Ascending aorta (tissue), 2 donors: Measurements from ENCODE around the gene ATOH8. TPM values are rescaled to one million over a fixed set of nuclear protein-coding genes. Genes with fewer than 3 reads are reported as not detected.

Experiments used
- DNase-seq, 2 donors: peaks; one replicate each; pipeline ENCODE4 v3.0.0-alpha.2; 2019; ENCODE audit warnings: low spot score in 2 of 2
- H3K27ac ChIP-seq, 2 donors: fragments of 200-600 bp; sonication (generic); one replicate each; pipeline ENCODE4 v1.5.1; 2016 to 2017; ENCODE audit warnings: mild to moderate bottlenecking in 1 of 2
- H3K27me3 ChIP-seq: fragments of 200-600 bp; sonication (generic); one replicate; pipeline ENCODE4 v1.5.1; 2017
- H3K36me3 ChIP-seq, 2 donors: fragments of 200-600 bp; sonication (generic); one replicate each; pipeline ENCODE4 v1.5.1; 2016
- H3K4me1 ChIP-seq, 2 donors: fragments of 200-600 bp; sonication (generic); one replicate each; pipeline ENCODE4 v1.5.1; 2016 to 2017; ENCODE audit warnings: mild to moderate bottlenecking in 1 of 2
- H3K4me3 ChIP-seq, 2 donors: fragments of 200-600 bp; sonication (generic); one replicate each; pipeline ENCODE4 v1.5.1; 2016 to 2017; ENCODE audit warnings: mild to moderate bottlenecking in 1 of 2
- H3K9me3 ChIP-seq, 2 donors: fragments of 200-600 bp; sonication (generic); one replicate each; pipeline ENCODE4 v1.5.1; 2016
- intact Hi-C: fragments of 100-400 bp; cut with DNase I; formaldehyde crosslinking; loops from one replicate; pipeline ENCODE4 v1.15.1; 2023
- total RNA-seq: library from RNA; depleted of rRNA; stranded (reverse); fragments of >200 nt; gene quantifications from one replicate; pipeline ENCODE4 v1.1.0, GENCODE V29; 2016
- TF ChIP-seq, protein P1 (sequence below), 3 experiments: fragments of 200-600 bp in 2 of 3; fragments of 450-650 bp in 1 of 3; sonication (generic) in 2 of 3; IDR thresholded peaks; one replicate each; pipeline ENCODE4 v1.5.1; 2016 to 2019; ENCODE audit warnings: antibody characterized with exemption in 3 of 3, mild to moderate bottlenecking in 1 of 3, moderate library complexity in 1 of 3

Gene ATOH8
- total RNA-seq, 1 donor from 2014 or later, result 239 TPM

DNA sequence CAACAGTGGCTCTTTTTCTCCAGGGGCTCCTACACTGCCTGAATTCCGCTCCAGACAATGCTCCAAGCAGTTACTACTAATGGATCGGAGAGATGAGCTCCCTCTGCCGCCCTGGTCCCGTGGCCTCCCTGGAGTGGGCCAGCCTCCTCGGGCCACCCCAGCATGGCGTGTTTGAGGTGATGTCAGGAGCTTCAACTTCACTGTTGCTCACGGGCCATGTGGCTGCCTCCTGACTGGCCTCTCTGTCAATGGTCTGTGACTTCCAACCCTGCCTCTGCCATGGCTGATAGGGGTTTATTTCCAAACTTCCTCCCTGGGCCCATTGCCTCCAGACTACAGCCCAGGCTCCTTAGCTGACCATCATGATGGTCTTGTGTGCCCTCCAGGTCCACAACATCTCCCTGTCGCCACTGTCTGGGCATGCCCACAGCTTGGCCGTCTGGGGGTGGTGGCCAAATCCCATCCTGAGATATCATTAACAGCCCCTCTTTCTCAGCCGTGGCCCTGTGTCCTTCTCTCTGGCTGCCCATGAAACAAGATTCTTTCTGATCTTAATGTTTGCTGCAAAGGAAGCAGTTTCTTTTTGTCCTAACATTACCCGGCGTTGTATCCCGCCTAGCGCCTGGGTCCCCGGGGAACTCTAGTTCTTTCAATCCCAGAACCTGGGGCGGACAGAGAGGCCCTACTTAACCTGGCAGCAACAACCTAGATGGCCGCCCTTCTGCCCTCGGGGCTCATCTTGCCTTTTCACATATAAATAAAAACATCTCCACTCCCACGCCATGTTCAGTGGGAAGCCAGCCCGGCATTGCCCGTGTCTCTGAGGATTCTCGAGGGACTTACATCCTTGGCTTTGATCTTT is 38.1 kb downstream of the ATOH8 start:
- H3K4me3 ChIP-seq, result no peak overlapping the region
- intact Hi-C loops, result loop anchor here (1.0 kb wide), 1 partner anchor 20 kb away; no protein-coding TSS in a partner anchor
- DNase-seq, result no peak
- H3K27ac ChIP-seq, result peak overlapping the region; percentile 87 to 91
- peaks cover 39 to 80% of the 10 kb centered on the region in 2 donors for H3K4me1 ChIP-seq
- TF ChIP-seq, protein P1, sequence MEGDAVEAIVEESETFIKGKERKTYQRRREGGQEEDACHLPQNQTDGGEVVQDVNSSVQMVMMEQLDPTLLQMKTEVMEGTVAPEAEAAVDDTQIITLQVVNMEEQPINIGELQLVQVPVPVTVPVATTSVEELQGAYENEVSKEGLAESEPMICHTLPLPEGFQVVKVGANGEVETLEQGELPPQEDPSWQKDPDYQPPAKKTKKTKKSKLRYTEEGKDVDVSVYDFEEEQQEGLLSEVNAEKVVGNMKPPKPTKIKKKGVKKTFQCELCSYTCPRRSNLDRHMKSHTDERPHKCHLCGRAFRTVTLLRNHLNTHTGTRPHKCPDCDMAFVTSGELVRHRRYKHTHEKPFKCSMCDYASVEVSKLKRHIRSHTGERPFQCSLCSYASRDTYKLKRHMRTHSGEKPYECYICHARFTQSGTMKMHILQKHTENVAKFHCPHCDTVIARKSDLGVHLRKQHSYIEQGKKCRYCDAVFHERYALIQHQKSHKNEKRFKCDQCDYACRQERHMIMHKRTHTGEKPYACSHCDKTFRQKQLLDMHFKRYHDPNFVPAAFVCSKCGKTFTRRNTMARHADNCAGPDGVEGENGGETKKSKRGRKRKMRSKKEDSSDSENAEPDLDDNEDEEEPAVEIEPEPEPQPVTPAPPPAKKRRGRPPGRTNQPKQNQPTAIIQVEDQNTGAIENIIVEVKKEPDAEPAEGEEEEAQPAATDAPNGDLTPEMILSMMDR (IDR thresholded peaks at IDR 0.05), result no peak
- H3K9me3 ChIP-seq, result no peaks in the 10 kb centered on the region
- peaks cover 22 to 45% of the 10 kb centered on the region in 2 donors for H3K36me3 ChIP-seq
- H3K27me3 ChIP-seq, result no peaks in the 10 kb centered on the region

DNA sequence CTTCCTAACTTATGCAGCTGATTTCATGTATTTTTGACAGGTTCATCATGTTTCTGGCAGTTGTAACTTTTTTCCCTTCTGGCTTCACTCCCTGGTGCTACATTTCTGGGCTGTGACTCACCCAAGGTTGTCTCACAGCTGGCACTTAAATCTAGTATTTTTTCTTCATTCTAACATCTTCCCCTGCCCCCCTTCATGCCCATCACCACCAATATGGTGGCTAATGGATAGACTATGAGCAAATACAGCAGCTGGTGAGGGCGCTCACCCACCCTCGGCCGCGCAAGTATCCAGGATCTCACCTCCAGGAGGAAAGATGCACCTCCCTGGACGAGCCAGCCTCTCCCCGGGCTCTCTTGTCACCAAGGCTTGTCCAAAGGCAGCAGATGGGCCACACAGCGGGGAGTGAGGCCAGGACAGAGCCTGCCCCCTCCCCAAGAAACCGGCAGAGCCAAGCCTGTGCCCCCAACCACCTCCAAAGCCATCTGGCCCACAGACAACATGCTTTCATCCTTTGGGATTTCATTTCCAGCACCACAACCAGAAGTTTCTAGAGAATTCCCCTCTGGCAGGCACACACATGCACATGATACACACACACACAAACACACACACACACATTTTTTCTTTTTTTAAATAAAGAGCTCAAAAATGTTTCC is 39.1 kb downstream of the ATOH8 start:
- Histone ChIP-seq H3K4me1 (peaks cover 44 to 80% of the 10 kb centered on the region in 2 donors), H3K4me3 (no peak overlapping the region), H3K27ac (peak overlapping the region; percentile 87 to 91), H3K9me3 (no peaks in the 10 kb centered on the region), H3K36me3 (peaks cover 12 to 35% of the 10 kb centered on the region in 2 donors), H3K27me3 (no peaks in the 10 kb centered on the region)
- TF ChIP-seq, protein P1 (IDR thresholded peaks at IDR 0.05), result no peak
- intact Hi-C loops, result loop anchor here (1.0 kb wide), 1 partner anchor 21 kb away; no protein-coding TSS in a partner anchor
- peak in 1 of 2 donors; percentile 86 for DNase-seq

DNA sequence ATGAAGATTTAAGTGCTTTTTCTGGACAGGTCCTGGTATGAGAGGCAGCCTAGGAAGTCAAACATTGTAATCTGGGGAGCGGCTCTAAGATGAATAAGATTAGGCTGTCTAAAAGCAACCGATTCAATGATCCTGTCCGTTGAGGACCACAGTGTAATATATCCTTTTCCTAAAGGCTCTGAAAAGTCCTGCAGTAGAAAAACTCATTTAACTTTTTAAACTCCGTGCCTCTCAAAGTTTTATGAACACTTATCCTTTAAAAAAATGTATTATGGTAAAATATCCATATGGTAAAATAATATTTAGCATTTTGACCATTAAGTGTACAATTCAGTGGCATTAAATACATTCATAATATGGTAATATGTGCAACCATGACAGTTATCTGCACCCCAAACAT is 39.8 kb downstream of the ATOH8 start:
- TF ChIP-seq, protein P1 (IDR thresholded peaks at IDR 0.05), result no peak
- Histone ChIP-seq H3K27ac (peak overlapping the region; percentile 87 to 91), H3K27me3 (no peaks in the 10 kb centered on the region), H3K9me3 (no peaks in the 10 kb centered on the region), H3K4me1 (peaks cover 42 to 75% of the 10 kb centered on the region in 2 donors), H3K4me3 (no peak overlapping the region), H3K36me3 (peaks cover 8 to 28% of the 10 kb centered on the region in 2 donors)
- intact Hi-C loops, result no loop called here
- DNase-seq, result no peak

DNA sequence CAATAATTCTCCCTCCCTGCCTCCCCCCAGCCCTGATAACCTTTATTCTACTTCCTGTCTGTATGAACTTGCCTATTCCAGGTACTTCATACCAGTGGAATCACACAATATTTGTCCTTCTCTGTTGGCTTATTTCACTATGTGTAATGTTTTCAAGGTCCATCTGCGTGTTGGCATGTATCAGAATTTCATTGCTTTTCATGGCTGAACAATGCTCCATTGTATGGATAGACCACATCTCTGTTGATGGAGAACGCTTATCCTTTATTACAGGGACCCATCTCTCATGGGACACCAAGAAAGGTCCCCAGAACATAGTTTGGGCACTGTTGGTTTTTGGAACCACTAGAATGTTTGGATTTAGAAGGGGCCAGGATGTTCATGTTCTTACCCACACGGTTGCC is 40.2 kb downstream of the ATOH8 start:
- intact Hi-C loops, result loop anchor here (2.0 kb wide), 1 partner anchor 41 kb away; the partner anchor contains the start of gene ATOH8
- no peak for DNase-seq
- Histone ChIP-seq H3K27ac (peak overlapping the region; percentile 87 to 91), H3K4me3 (no peak overlapping the region), H3K36me3 (peaks cover 3 to 24% of the 10 kb centered on the region in 2 donors), H3K27me3 (no peaks in the 10 kb centered on the region), H3K9me3 (no peaks in the 10 kb centered on the region), H3K4me1 (peaks cover 42 to 73% of the 10 kb centered on the region in 2 donors)
- TF ChIP-seq, protein P1 (IDR thresholded peaks at IDR 0.05), result no peak

DNA sequence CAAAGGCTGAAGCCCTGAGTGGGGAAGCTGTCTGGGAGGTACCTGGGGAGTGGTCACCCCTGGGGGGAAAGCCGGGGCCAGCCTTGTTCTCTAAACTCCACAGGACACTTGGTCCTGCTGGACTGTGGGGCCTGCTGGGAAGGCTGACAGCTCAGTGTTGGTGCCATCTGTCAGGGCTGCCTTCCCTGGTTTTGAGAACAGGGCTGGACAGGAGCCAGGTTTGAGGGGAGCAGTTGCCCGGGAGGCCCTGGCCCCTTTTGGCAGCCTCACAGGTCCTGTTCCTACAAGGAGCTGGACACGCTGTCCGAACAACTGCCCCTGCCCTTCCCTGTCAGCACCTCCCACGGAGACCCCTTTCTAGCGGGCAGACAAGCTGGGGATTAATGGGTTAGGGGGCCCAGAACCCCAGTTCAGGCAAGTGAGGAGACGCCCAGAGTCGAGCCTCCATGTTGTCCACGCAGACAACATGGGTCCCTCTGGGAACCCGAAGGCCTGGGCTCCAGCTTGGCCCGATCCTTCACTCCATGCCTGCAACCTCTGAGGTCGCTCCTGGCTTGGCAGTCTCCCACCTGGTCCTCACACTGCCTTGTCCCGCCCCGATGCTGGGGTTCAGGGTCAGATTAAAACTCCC is 40.8 kb downstream of the ATOH8 start:
- no peak for DNase-seq
- peaks cover 42 to 73% of the 10 kb centered on the region in 2 donors for H3K4me1 ChIP-seq
- TF ChIP-seq, protein P1 (IDR thresholded peaks at IDR 0.05), result no peak

More for the DNA sequence above, 40.8 kb downstream of the ATOH8 start:
- intact Hi-C loops, result loop anchor here (2.0 kb wide), 1 partner anchor 42 kb away; the partner anchor contains the start of gene ATOH8
- Histone ChIP-seq H3K27ac (peak overlapping the region; percentile 87 to 91), H3K27me3 (no peaks in the 10 kb centered on the region), H3K9me3 (no peaks in the 10 kb centered on the region), H3K36me3 (peaks cover 3 to 20% of the 10 kb centered on the region in 2 donors), H3K4me3 (no peak overlapping the region)
